ENCODE results near the gene BTN1A1. TPM values are rescaled to one million over a fixed set of nuclear protein-coding genes. Genes with fewer than 3 reads are reported as not detected.
A peak's percentile ranks its signal among the peaks of the same experiment; 100 is the strongest.
"Not testable (repeated sequence)": the region's sequence is repeated elsewhere in the genome, so short reads cannot be mapped to it uniquely, and the experiment has no call there.

The BTN1A1 gene
- total and polyA plus RNA-seq, 4 donors, result 0.08 to 0.11 (median 0.11) TPM; not detected in 1

DNA sequence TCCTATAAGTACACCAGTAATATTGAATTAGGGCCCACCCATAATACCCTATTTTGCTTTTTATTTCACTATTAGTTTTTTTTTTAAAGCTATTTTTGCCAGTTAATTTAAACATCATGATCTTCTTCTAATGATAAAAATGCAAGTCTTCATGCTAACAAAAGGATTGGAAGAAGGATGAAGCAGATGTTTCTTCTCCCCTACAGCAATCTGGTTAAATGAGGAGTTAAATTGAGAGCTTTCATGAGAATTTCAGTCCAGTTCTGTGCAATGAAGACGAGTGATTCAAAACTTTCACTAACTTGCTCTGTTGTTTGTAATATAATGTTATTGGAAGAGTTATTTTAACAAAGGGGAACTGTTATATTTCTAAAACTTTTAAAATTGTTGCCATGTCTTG, 41.5 kb downstream of the BTN1A1 start:
- H3K9me3 ChIP-seq (ENCODE audit: control insufficient read depth, insufficient read depth, low read length), result no peaks in the 10 kb centered on the region
- H3K27me3 ChIP-seq (ENCODE audit: control insufficient read depth, insufficient read depth, low read length), result no peaks in the 10 kb centered on the region
- peaks cover 14% of the 10 kb centered on the region for H3K36me3 ChIP-seq (ENCODE audit: control insufficient read depth, insufficient read depth, low read length)
- no peak overlapping the region for H3K27ac ChIP-seq (ENCODE audit: low read depth, low read length)
- H3K4me3 ChIP-seq (ENCODE audit: low read depth, low read length), result no peak overlapping the region
- no CpG with 5 or more reads among the region's 1 CpG for WGBS (ENCODE audit: insufficient coverage)
- peaks cover 15% of the 10 kb centered on the region for H3K4me1 ChIP-seq (ENCODE audit: control insufficient read depth, insufficient read depth, low read length)
- no peak for DNase-seq (ENCODE audit: low read depth in 4 of 6, low spot score in 6 of 6)

DNA sequence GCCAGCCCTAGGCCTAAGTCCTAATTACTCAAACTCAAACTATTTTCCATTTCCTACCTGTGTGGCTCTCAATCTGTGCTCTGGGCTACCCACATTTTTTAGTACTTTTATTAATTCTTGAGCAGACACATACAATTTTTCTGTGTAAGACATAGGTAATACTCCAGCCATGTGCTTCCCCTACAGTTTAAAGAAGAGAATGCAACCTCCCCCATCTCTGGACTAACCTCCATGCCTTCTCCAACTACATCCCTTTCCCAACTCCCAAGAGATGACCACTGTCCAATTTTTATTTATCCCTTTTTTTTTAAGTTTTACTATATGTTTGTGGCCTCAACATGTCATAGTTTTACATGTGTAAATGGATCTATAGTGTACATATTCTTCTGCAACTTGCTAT, 43.9 kb downstream of the BTN1A1 start:
- Histone ChIP-seq H3K4me1 (ENCODE audit: control insufficient read depth, insufficient read depth, low read length) (peaks cover 4% of the 10 kb centered on the region), H3K4me3 (ENCODE audit: low read depth, low read length) (no peak overlapping the region), H3K27ac (ENCODE audit: low read depth, low read length) (no peak overlapping the region), H3K9me3 (ENCODE audit: control insufficient read depth, insufficient read depth, low read length) (no peaks in the 10 kb centered on the region), H3K27me3 (ENCODE audit: control insufficient read depth, insufficient read depth, low read length) (no peaks in the 10 kb centered on the region), H3K36me3 (ENCODE audit: control insufficient read depth, insufficient read depth, low read length) (peaks cover 14% of the 10 kb centered on the region)
- peak in 1 of 6 donors; percentile 13 for DNase-seq (ENCODE audit: low read depth in 4 of 6, low spot score in 6 of 6)

DNA sequence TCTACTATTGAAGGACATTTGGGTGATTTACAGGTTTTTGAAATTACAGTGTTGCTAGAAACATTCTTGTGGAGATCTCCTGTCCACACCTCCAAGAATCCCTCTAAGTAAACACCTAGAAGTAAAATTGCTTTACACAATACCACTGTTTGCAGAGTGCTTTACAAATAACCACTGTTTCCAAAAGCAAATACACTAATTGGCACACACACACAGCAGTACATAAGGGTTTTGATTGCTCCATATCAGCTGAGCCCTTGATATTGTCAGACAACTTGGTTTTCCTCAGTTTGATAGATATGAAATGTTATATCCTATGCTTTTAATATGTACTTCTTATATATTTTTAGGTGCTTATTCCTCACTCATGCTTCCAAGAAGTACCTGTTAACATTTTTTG, 44.4 kb downstream of the BTN1A1 start:
- Histone ChIP-seq H3K27ac (ENCODE audit: low read depth, low read length) (no peak overlapping the region), H3K27me3 (ENCODE audit: control insufficient read depth, insufficient read depth, low read length) (no peaks in the 10 kb centered on the region), H3K9me3 (ENCODE audit: control insufficient read depth, insufficient read depth, low read length) (no peaks in the 10 kb centered on the region), H3K36me3 (ENCODE audit: control insufficient read depth, insufficient read depth, low read length) (peaks cover 14% of the 10 kb centered on the region), H3K4me1 (ENCODE audit: control insufficient read depth, insufficient read depth, low read length) (no peaks in the 10 kb centered on the region), H3K4me3 (ENCODE audit: low read depth, low read length) (no peak overlapping the region)
- no peak for DNase-seq (ENCODE audit: low read depth in 4 of 6, low spot score in 6 of 6)

DNA sequence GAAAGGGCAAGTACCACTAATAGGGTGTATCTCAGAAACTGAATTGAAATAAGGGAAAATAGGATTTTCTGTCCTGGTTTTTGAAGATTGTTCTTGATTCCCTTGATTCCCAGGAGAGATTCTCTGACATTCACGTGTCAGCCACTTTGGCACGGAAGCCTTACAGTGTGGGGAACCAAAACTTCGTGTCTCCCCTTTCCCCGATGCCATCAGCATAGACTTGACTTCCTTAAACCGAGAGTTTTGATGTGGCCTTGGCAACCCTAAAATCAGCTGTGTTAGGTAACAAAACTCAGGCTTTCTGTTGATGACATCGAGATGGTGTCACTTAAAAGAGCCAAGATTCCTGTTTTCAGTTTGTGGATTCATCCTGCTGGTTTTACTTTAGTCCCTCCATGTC, 45.5 kb downstream of the BTN1A1 start:
- no peaks in the 10 kb centered on the region for H3K9me3 ChIP-seq (ENCODE audit: control insufficient read depth, insufficient read depth, low read length)
- no peaks in the 10 kb centered on the region for H3K27me3 ChIP-seq (ENCODE audit: control insufficient read depth, insufficient read depth, low read length)
- peaks cover 7% of the 10 kb centered on the region for H3K36me3 ChIP-seq (ENCODE audit: control insufficient read depth, insufficient read depth, low read length)
- no peak overlapping the region for H3K27ac ChIP-seq (ENCODE audit: low read depth, low read length)
- H3K4me1 ChIP-seq (ENCODE audit: control insufficient read depth, insufficient read depth, low read length), result peaks cover 6% of the 10 kb centered on the region
- no peak overlapping the region for H3K4me3 ChIP-seq (ENCODE audit: low read depth, low read length)
- DNase-seq (ENCODE audit: low read depth in 4 of 6, low spot score in 6 of 6), result no peak
- WGBS (ENCODE audit: insufficient coverage), result 94% methylated on average over 6 of the region's 6 CpGs

DNA sequence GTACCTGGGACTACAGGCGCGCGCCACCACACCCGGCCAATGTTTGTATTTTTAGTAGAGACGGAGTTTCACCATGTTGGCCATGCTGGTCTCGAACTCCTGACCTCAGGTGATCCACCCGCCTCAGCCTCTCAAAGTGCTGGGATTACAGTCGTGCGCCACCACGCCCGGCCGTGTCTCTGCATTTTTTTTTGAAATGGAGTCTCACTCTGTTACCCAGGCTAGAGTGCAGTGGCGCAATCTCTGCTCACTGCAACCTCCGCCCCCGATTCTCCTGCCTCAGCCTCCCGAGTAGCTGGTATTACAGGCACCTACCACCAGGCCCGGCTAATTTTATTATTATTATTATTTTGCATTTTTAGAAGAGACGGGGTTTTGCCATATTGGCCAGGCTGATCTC, 47.3 kb downstream of the BTN1A1 start:
- H3K27ac ChIP-seq (ENCODE audit: low read depth, low read length); H3K36me3 ChIP-seq (ENCODE audit: control insufficient read depth, insufficient read depth, low read length); DNase-seq (ENCODE audit: low read depth in 4 of 6, low spot score in 6 of 6); H3K4me3 ChIP-seq (ENCODE audit: low read depth, low read length); H3K27me3 ChIP-seq (ENCODE audit: control insufficient read depth, insufficient read depth, low read length); H3K4me1 ChIP-seq (ENCODE audit: control insufficient read depth, insufficient read depth, low read length); H3K9me3 ChIP-seq (ENCODE audit: control insufficient read depth, insufficient read depth, low read length): not testable (repeated sequence)
- 91% methylated on average over 15 of the region's 18 CpGs for WGBS (ENCODE audit: insufficient coverage)

DNA sequence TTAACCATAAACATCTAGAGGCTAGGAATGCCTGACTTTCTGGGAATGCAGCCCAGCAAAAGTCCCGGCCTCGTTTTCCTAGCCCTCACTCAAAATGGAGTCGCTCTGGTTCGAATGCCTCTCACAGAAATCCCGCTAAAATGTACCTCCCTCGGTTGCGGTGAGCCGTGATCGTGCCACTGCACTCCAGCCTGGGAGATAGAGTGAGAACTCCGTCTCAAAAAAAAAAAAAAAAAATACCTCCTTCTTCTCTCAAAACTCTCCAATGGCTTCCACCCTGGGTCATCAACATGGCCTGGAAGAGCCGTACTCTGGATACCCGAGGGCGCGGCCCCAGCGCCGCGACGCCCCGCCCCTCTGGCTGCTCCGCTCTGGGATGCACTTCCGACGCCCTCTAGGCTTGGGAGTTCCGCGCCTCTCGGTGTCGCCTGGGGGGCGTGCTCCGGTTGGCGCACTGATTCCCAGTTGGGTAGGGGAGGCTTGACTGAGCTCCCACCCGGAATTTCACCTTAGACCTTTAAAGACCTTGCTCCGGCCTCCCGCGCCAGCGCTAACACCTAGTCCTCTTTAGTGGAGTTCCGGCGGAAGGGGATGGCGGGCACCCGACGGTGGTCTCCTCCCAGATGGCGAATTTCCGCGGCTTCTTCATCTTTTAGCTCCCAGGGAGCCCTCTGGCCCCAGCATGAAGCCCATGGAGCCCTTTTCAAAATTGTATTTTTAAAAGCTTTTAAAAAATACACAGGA, 50.3 kb downstream of the BTN1A1 start:
- 5% methylated on average over 32 of the region's 42 CpGs for WGBS (ENCODE audit: insufficient coverage)
- no peaks in the 10 kb centered on the region for H3K9me3 ChIP-seq (ENCODE audit: control insufficient read depth, insufficient read depth, low read length)
- no peaks in the 10 kb centered on the region for H3K27me3 ChIP-seq (ENCODE audit: control insufficient read depth, insufficient read depth, low read length)
- no peak overlapping the region for H3K27ac ChIP-seq (ENCODE audit: low read depth, low read length)
- peaks cover 4% of the 10 kb centered on the region for H3K36me3 ChIP-seq (ENCODE audit: control insufficient read depth, insufficient read depth, low read length)
- peak overlapping the region; percentile 55 for H3K4me3 ChIP-seq (ENCODE audit: low read depth, low read length)
- DNase-seq (ENCODE audit: low read depth in 4 of 6, low spot score in 6 of 6), result peak in 2 of 6 donors; percentile 47 to 69
- H3K4me1 ChIP-seq (ENCODE audit: control insufficient read depth, insufficient read depth, low read length), result peaks cover 11% of the 10 kb centered on the region

DNA sequence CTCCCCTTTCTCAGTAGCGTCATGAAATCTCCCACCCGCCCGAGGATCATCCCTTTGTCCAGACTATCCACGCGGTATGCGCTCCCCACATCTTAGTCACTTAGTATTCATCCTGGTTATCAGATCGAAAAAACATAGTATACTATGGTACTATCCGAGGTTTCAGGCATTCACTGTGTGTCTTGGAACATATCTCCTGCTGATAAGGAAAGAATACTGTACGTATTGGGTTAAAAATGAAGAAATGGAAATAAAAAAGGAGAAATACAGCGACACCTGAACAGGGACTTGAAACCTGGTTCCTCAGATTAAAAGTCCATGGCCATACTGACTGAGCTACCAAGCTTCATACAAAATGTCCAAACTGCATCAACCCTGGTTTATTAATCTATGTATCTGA, 52.1 kb downstream of the BTN1A1 start:
- Histone ChIP-seq H3K9me3 (ENCODE audit: control insufficient read depth, insufficient read depth, low read length) (no peaks in the 10 kb centered on the region), H3K27me3 (ENCODE audit: control insufficient read depth, insufficient read depth, low read length) (no peaks in the 10 kb centered on the region), H3K4me3 (ENCODE audit: low read depth, low read length) (no peak overlapping the region), H3K36me3 (ENCODE audit: control insufficient read depth, insufficient read depth, low read length) (no peaks in the 10 kb centered on the region), H3K27ac (ENCODE audit: low read depth, low read length) (no peak overlapping the region), H3K4me1 (ENCODE audit: control insufficient read depth, insufficient read depth, low read length) (peaks cover 11% of the 10 kb centered on the region)
- no peak for DNase-seq (ENCODE audit: low read depth in 4 of 6, low spot score in 6 of 6)
- WGBS (ENCODE audit: insufficient coverage), result 78% methylated on average over 3 of the region's 10 CpGs

DNA sequence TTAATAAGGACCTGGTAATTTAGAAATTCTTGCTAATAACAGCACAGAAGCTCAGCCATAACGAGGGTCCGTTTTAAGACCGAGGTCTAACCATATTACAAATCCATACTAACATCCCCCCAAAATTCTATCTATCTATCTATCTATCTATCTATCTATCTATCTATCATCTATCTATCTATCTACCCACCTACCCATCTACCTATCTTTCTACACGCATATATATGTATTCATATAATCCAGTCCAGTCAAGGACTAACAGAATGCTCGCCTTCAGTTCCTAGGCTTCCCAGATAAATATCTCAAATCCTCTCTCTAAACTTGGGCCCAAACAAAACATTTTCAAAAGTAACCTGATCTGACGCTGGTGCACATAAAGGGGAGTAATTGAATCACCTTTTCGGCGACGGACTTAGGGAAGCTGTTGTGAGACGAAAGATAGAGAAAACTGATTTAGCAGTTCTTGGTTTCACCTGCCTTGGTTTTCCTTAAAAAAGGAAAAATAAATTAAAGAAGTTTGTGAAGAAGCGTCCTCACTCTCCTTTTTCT, 52.6 kb downstream of the BTN1A1 start:
- Histone ChIP-seq H3K9me3 (ENCODE audit: control insufficient read depth, insufficient read depth, low read length) (no peaks in the 10 kb centered on the region), H3K4me1 (ENCODE audit: control insufficient read depth, insufficient read depth, low read length) (peaks cover 11% of the 10 kb centered on the region), H3K27ac (ENCODE audit: low read depth, low read length) (no peak overlapping the region), H3K36me3 (ENCODE audit: control insufficient read depth, insufficient read depth, low read length) (no peaks in the 10 kb centered on the region), H3K27me3 (ENCODE audit: control insufficient read depth, insufficient read depth, low read length) (no peaks in the 10 kb centered on the region), H3K4me3 (ENCODE audit: low read depth, low read length) (peak overlapping the region; percentile 60)
- peak in 1 of 6 donors; percentile 20 for DNase-seq (ENCODE audit: low read depth in 4 of 6, low spot score in 6 of 6)
- 49% methylated on average over 9 of the region's 11 CpGs for WGBS (ENCODE audit: insufficient coverage)

DNA sequence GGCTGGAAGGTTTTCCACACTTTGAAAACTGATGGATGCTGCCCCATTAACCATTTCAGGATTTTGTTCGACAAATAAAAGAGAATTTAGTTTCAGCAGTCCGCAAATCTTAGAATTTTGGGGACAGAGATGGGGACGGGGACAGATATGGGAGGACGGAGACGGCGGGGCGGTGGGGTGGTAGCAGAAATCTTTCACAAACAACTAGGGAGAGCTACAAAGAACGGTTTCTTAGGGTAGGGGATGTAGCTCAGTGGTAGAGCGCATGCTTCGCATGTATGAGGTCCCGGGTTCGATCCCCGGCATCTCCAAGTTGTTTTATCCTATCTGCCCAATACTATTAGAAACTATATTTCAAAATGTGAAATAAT, 53.1 kb downstream of the BTN1A1 start:
- Histone ChIP-seq H3K9me3 (ENCODE audit: control insufficient read depth, insufficient read depth, low read length) (no peaks in the 10 kb centered on the region), H3K36me3 (ENCODE audit: control insufficient read depth, insufficient read depth, low read length) (no peaks in the 10 kb centered on the region), H3K4me1 (ENCODE audit: control insufficient read depth, insufficient read depth, low read length) (peaks cover 11% of the 10 kb centered on the region), H3K4me3 (ENCODE audit: low read depth, low read length) (peak overlapping the region; percentile 60), H3K27ac (ENCODE audit: low read depth, low read length) (peak overlapping the region; percentile 7), H3K27me3 (ENCODE audit: control insufficient read depth, insufficient read depth, low read length) (no peaks in the 10 kb centered on the region)
- peak in 2 of 6 donors; percentile 92 to 95 for DNase-seq (ENCODE audit: low read depth in 4 of 6, low spot score in 6 of 6)
- 0% methylated on average over 1 of the region's 13 CpGs for WGBS (ENCODE audit: insufficient coverage)

Data from spinal cord (tissue), 10 donors.